ENCODE data around the gene B3GALNT1. TPM values are rescaled to one million over a fixed set of nuclear protein-coding genes. Genes with fewer than 3 reads are reported as not detected.

Gene B3GALNT1
- total RNA-seq, 4 donors from 2014 or later: 3.7 to 6.2 (median 5.5) TPM

- no peak overlapping the region for H3K4me3 ChIP-seq
- 89% methylated on average over 3 of the region's 3 CpGs for WGBS
- DNase-seq (ENCODE audit: extremely low spot score): no peak
- no peaks in the 10 kb centered on the region for H3K27me3 ChIP-seq
- intact Hi-C loops (cut with DNase I): no loop called here
- no peaks in the 10 kb centered on the region for H3K4me1 ChIP-seq
- no peak for TF ChIP-seq POLR2A (IDR thresholded peaks at IDR 0.05; ENCODE audit: low read depth)
- no peak for TF ChIP-seq EP300 (IDR thresholded peaks at IDR 0.05)
- TF ChIP-seq POLR2AphosphoS5 (IDR thresholded peaks at IDR 0.05): no peak
- no peak for TF ChIP-seq CTCF (IDR thresholded peaks at IDR 0.05)
- no peaks in the 10 kb centered on the region for H3K36me3 ChIP-seq
- H3K9me3 ChIP-seq: no peaks in the 10 kb centered on the region
- H3K27ac ChIP-seq (replicated peaks in 1 of 4): no peak overlapping the region
Measured at GRCh38 chr3:161050935-161051334, 54.2 kb downstream of the B3GALNT1 start.

- 94% methylated on average over 4 of the region's 4 CpGs for WGBS
Measured at GRCh38 chr3:161049683-161050248, 55.4 kb downstream of the B3GALNT1 start.

GRCh38 chr3:161043336-161044035, 61.7 kb downstream of the B3GALNT1 start:
- Histone ChIP-seq H3K4me1 (no peaks in the 10 kb centered on the region), H3K36me3 (no peaks in the 10 kb centered on the region), H3K27me3 (no peaks in the 10 kb centered on the region), H3K9me3 (no peaks in the 10 kb centered on the region), H3K4me3 (no peak overlapping the region), H3K27ac (replicated peaks in 1 of 4) (no peak overlapping the region)
- no peak for TF ChIP-seq CTCF (IDR thresholded peaks at IDR 0.05)
- TF ChIP-seq POLR2AphosphoS5 (IDR thresholded peaks at IDR 0.05): no peak
- TF ChIP-seq EP300 (IDR thresholded peaks at IDR 0.05): no peak
- no peak for TF ChIP-seq POLR2A (IDR thresholded peaks at IDR 0.05; ENCODE audit: low read depth)
- intact Hi-C loops (cut with DNase I): no loop called here
- DNase-seq (ENCODE audit: extremely low spot score): no peak
- 85% methylated on average over 5 of the region's 5 CpGs for WGBS

More at GRCh38 chr3:161049683-161050248, 55.4 kb downstream of the B3GALNT1 start:
- intact Hi-C loops (cut with DNase I): no loop called here
- DNase-seq (ENCODE audit: extremely low spot score): peak; percentile 39
- Histone ChIP-seq H3K4me3 (no peak overlapping the region), H3K9me3 (no peaks in the 10 kb centered on the region), H3K36me3 (no peaks in the 10 kb centered on the region), H3K4me1 (no peaks in the 10 kb centered on the region), H3K27ac (replicated peaks in 1 of 4) (no peak overlapping the region), H3K27me3 (no peaks in the 10 kb centered on the region)
- TF ChIP-seq EP300 (IDR thresholded peaks at IDR 0.05): no peak
- TF ChIP-seq CTCF (IDR thresholded peaks at IDR 0.05): no peak
- no peak for TF ChIP-seq POLR2AphosphoS5 (IDR thresholded peaks at IDR 0.05)
- TF ChIP-seq POLR2A (IDR thresholded peaks at IDR 0.05; ENCODE audit: low read depth): no peak

GRCh38 chr3:161042023-161042501, 63.1 kb downstream of the B3GALNT1 start:
- Histone ChIP-seq H3K36me3 (no peaks in the 10 kb centered on the region), H3K9me3 (no peaks in the 10 kb centered on the region), H3K27me3 (no peaks in the 10 kb centered on the region), H3K27ac (replicated peaks in 1 of 4) (no peak overlapping the region), H3K4me1 (no peaks in the 10 kb centered on the region), H3K4me3 (no peak overlapping the region)
- intact Hi-C loops (cut with DNase I): no loop called here
- no peak for DNase-seq (ENCODE audit: extremely low spot score)
- 76% methylated on average over 2 of the region's 2 CpGs for WGBS
- TF ChIP-seq EP300 (IDR thresholded peaks at IDR 0.05) (no peak), POLR2A (IDR thresholded peaks at IDR 0.05; ENCODE audit: low read depth) (no peak)

- intact Hi-C loops (cut with DNase I): no loop called here
- H3K36me3 ChIP-seq: no peaks in the 10 kb centered on the region
- no peak overlapping the region for H3K4me3 ChIP-seq
- no peak for DNase-seq (ENCODE audit: extremely low spot score)
- no peak for TF ChIP-seq EP300 (IDR thresholded peaks at IDR 0.05)
- TF ChIP-seq POLR2A (IDR thresholded peaks at IDR 0.05; ENCODE audit: low read depth): no peak
- TF ChIP-seq POLR2AphosphoS5 (IDR thresholded peaks at IDR 0.05): no peak
- no peak for TF ChIP-seq CTCF (IDR thresholded peaks at IDR 0.05)
- no peak overlapping the region for H3K27ac ChIP-seq (replicated peaks in 1 of 4)
- no peaks in the 10 kb centered on the region for H3K27me3 ChIP-seq
- no peaks in the 10 kb centered on the region for H3K4me1 ChIP-seq
- H3K9me3 ChIP-seq: no peaks in the 10 kb centered on the region
- WGBS: 56% methylated on average over 3 of the region's 3 CpGs
Measured at GRCh38 chr3:161038725-161039124, 66.4 kb downstream of the B3GALNT1 start.
